OCI-LY3 (cell line): Measurements from ENCODE around the gene PCNA.

Experiments used
- CTCF ChIP-seq: fragments of 200-600, 300-600 bp; sonication (generic); IDR thresholded peaks from 2 replicates; pipeline ENCODE4 v1.5.1; 2014; ENCODE audit warnings: antibody characterized with exemption, low read length, low read depth
- EZH2phosphoT487 ChIP-seq: fragments of 200-600 bp; shearing (Covaris generic); IDR thresholded peaks from 2 replicates; pipeline ENCODE4 v1.6.1; 2018; ENCODE audit warnings: antibody characterized with exemption, mixed run types, low read depth

GRCh38 chr20:5155404-5155803 is 35.6 kb upstream of the PCNA start:
- TF ChIP-seq CTCF = no peak
- TF ChIP-seq EZH2phosphoT487 = no peak
